ENCODE measurements around the gene LTBP2.

- TF ChIP-seq FOXM1 (IDR thresholded peaks at IDR 0.05; ENCODE audit: borderline replicate concordance, low read depth), result no peak
- TF ChIP-seq EP300 (IDR thresholded peaks at IDR 0.05; ENCODE audit: borderline replicate concordance), result no peak
- no peak for TF ChIP-seq TCF12 (IDR thresholded peaks at IDR 0.05; ENCODE audit: low read depth)
- no peak for TF ChIP-seq CREB1 (IDR thresholded peaks at IDR 0.05; ENCODE audit: low read depth)
- no peak for TF ChIP-seq EGR1 (IDR thresholded peaks at IDR 0.05)
- no peak for TF ChIP-seq CEBPB (IDR thresholded peaks at IDR 0.05)
- no peak for TF ChIP-seq MAX (IDR thresholded peaks at IDR 0.05)
- no peak for TF ChIP-seq TAF1 (IDR thresholded peaks at IDR 0.05; ENCODE audit: low read depth)
- no peak for TF ChIP-seq ZBTB7A (IDR thresholded peaks at IDR 0.05; ENCODE audit: low read depth)
- no peak for TF ChIP-seq YY1 (IDR thresholded peaks at IDR 0.05; ENCODE audit: low read depth)
Measured at GRCh38 chr14:74569387-74569786, 42.6 kb downstream of the LTBP2 start.
